ENCODE measurements around the gene RAB12.

RAB12 gene

DNA sequence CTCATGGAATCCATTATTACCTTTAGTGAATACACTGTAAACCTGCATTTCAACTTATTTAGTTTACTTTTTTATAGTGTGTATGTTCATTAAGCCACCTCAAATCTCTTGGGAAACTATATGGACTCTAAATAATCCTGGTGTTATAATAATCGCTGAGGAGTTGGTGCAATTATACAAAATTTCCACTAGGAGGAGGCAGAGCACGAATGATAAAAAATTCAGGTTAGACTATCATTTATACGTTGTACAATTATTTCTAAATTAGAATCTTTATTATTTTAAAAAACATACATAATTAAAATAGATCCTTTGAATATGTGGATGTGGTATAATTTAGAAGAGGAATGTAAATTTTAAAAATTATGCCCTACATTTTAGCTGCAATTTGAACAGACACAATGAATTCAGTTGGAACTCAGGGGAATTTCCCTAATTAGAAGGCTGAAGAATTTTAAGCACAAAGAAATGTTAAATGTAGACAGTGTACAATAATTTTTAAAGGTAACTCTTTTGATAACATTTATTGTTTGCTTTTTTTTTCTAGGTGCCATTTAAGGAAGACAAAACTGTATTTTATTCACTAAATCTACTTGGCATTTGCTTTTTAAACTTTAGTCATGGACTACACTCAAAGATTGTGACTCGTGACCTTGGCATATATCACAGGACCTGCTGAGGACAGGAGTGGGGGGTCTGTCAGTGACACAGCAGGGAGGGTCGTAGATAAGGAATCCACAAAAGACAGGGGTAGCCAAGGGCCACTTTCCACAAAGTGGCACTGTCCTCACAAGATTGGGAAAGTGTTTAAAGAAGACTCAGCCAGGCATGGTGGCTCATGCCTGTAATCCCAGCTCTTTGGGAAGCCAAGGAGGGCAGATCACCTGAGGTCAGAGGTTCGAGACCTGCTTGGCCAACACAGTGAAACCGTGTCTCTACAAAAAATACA is 45.5 kb downstream of the RAB12 start:
- peak; percentile 32 for DNase-seq

- DNase-seq = no peak
These were observed 47.0 kb downstream of the RAB12 start for GRCh38 chr18:8656232-8656631.

- DNase-seq = no peak
These were observed 48.0 kb downstream of the RAB12 start for GRCh38 chr18:8657050-8657820.

DNA sequence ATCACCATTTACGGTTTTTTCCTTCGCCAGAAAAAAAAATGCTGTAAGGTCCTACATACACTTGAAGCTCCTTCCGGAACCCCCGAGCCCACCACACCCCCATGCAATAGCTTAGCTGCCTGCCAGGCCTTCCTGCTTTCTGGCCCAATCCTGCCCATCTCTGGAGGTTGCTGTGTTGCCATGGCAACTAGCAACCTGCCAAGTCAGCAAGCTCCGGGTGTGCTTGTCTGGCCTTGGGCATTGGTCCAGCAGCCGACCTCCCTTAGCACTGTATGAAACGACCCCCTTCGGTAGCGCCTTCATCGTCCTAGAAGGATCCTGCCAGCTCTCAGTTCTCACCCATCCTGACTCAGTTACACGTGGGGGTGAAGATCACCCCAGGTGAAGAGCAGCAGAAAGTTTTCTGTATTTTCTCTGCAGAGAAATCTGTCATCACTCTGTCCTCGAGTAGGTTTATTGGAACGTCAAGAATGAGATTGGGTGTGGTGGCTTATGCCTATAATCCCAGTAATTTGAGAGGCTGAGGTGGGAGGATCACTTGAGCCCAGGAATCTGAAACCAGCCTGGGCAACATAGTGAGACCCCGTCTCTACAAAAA is 48.7 kb downstream of the RAB12 start:
- no peak for DNase-seq

DNA sequence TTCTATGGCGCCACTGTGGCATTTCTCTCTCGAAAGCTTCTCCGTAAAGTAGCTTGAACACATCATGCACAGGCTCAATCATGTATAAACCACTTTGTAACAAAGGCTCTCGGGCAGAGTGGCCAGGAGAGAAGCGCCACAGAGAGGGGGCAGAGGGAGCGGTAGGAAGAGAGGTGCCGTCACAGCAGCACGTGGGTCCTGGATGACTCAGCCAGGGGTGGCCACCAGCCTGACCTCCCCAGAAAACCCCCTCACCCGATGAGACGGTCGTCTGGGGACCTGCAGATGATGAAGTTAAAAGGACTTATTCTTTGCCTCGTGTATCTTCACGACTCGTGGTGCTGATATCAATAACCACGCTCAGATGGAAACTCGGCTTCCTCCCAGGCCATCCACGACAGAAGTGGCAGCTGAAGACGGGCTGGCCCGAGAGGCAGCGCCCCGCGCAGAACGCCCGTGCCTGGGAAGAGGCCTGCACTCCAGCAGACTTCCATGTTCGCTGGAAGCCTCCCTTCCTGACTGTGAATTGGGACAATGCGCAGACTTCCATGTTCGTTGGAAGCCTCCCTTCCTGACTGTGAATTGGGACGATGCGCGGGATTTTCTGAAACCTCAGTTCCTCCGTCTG is 49.7 kb downstream of the RAB12 start:
- no peak for DNase-seq

DNA sequence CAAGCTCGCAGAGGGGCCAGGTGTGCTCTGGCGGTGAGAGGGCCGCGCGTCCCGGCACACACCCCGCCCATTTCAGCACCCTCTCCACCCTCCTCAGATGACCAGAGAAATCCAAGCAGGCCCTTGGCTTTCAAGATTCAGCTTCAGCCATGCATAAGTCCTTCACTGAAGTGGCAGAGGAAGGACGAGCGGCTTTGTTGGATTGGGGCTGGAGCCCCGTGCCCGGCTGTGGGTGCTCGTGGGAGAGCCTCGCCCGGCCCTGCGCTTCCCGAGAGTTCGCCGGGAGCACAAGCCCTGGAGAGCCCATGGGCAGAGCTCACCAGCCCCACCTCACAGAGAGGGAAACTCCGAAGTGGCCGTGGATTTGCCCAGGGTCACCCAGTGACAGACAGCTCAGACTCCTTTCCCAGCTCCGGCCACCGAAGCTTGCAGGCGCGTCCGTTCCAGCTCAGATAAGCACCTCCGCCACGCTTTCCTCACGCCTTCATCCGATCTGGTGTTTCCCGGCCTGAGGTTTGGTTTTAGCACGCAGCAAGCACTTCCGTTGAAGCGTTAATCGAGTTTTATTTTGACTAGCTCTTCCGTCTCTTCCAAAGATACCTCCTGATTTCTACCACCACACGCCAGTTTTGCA is 50.5 kb downstream of the RAB12 start:
- no peak for DNase-seq

GRCh38 chr18:8660316-8660715 is 51.1 kb downstream of the RAB12 start:
- no peak for DNase-seq

- DNase-seq = no peak
These were observed 52.7 kb downstream of the RAB12 start for GRCh38 chr18:8661754-8662559.

DNA sequence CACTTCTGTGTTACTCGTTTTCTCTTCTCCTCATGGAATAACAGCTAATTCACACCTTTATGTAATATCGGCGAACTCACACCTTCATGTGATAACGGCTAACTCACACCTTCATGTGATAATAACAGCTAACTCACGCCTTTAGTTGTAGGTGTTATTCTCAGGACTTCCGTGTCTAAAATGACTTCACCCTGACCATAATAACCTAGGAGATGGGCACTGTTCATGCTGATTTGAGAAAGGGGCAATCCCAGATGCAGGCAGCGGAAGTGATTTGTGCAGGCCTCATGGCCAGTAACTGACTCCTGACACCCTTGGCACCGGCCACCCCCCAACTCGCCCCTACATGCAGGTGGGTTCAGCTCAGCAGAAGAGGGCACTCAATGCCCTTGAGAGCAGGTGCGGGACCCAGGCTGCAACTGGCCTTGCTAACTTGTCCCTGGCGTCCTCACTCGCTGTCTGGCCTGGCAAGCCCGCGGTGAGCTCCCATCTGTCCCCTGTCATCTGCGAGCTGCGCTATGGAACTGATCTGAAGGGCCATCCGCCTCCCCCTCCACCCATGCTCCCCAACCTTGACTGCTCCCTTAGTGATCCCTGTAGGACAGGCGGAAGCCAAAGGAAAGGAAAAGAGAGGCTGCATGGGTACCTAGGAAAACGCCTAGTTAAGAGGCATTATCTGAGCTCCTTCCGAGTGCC is 53.5 kb downstream of the RAB12 start:
- no peak for DNase-seq

- DNase-seq = no peak
These were observed 58.6 kb downstream of the RAB12 start for GRCh38 chr18:8667846-8668245.

GRCh38 chr18:8668381-8668780 is 59.1 kb downstream of the RAB12 start:
- no peak for DNase-seq

GRCh38 chr18:8669571-8669970 is 60.3 kb downstream of the RAB12 start:
- no peak for DNase-seq

- no peak for DNase-seq
These were observed 64.3 kb downstream of the RAB12 start for GRCh38 chr18:8673256-8674209.

DNA sequence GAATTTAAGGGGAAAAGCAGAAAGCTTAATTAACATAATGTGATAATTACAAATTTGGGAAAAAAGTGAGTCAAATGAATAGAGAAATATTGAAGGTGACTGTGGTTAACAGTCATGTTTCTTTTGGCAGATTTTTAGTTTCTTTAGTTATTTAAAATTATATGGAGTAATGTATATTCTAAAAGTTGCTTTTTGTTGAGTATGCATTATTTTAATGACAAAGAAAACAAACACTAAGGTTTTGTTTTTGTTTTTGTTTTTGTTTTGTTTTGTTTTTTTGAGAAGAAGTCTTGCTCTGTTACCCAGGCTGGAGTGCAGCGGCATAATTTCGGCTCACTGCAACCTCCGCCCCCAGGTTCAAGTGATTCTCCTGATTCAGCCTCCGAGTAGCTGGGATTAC is 65.8 kb downstream of the RAB12 start:
- no peak for DNase-seq

GRCh38 chr18:8681196-8681595 is 72.0 kb downstream of the RAB12 start:
- DNase-seq = no peak

DNA sequence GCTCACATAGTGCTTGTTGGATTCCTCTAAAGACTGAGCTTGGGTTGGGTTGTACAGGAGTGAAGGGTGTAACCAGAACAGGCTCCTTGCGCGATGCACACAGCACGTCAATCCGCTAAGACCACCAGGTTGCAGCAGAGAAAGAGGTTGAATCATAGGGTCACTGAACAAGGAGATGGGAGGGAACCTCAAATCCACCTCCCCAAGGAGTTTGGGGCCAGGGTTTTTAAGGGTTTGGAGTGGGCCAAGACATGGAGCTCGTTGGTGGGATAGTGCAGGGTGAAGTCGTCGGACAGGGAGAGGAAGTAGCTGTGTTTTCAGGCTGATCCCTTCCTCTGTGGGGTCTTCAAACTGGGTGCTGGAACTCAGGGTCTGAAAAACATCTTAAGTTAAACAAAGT is 75.3 kb downstream of the RAB12 start:
- DNase-seq = no peak

DNA sequence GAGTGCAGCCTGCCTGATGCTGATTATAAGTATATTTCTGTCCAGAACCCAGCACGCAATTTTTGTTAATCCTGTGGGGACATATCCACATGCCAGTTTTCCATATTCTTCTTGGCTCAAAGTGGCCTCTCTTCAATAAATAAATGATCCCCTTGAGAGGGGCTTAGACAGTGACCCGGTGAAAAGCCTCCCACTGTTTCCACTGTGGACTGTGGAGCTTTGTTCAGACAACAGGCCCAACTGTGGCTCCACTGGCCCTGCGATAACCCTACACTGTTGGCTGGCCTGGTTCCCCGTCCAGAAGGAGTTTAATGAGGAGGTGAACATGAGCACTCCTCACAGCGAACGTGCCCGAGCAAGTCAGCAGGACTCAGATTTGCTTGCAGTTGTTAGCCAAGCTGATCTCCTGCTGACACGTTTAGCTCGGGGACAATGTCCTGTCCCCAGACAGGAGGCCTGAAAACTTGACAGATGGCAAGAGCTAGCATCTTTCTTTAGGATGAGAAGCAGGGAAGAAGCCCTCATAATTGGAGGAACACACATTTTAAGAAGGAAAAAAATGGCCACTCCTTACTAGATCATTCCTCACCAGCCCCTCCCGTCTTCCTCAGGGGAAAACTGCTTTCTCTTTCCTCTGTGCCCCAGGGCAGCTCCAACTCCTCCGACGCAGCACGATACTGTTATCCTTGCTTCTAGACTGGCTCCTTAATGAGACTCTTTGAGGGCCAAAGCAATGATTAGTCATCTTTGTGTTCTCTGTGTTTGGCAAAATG is 76.1 kb downstream of the RAB12 start:
- no peak for DNase-seq

- DNase-seq = no peak
These were observed 76.6 kb downstream of the RAB12 start for GRCh38 chr18:8685914-8686216.

GRCh38 chr18:8686611-8687010 is 77.4 kb downstream of the RAB12 start:
- DNase-seq = no peak
